Smooth muscle cell (in vitro differentiated cells): ENCODE data around the gene SFXN5. TPM values are rescaled to one million over a fixed set of nuclear protein-coding genes. Genes with fewer than 3 reads are reported as not detected.

ENCODE experiments used
- DNase-seq: peaks from one replicate; lab custom pipeline; 2025; ENCODE audit not compliant: unreplicated experiment; lab: John Stamatoyannopoulos, UW
- H2AFZ ChIP-seq: fragments of 200-600 bp; sonication (generic); 2 replicates; pipeline ENCODE4 v1.6.0; 2016; ENCODE audit warnings: antibody characterized with exemption, low read depth, mild to moderate bottlenecking
- H3F3A ChIP-seq: fragments of 200-600 bp; sonication (generic); 2 replicates; pipeline ENCODE4 v1.6.0; 2017; ENCODE audit warnings: antibody characterized with exemption, low read depth
- H3K27ac ChIP-seq: fragments of 200-600 bp; sonication (generic); 2 replicates; pipeline ENCODE4 v1.5.1; 2016; ENCODE audit warnings: low read depth, mild to moderate bottlenecking
- H3K27me3 ChIP-seq: fragments of 200-600 bp; sonication (generic); 2 replicates; pipeline ENCODE4 v1.6.1; 2016; ENCODE audit warnings: low read depth, mild to moderate bottlenecking
- H3K36me3 ChIP-seq: fragments of 200-600 bp; sonication (generic); 2 replicates; pipeline ENCODE4 v1.5.1; 2016; ENCODE audit warnings: low read depth
- H3K4me1 ChIP-seq: fragments of 200-600 bp; sonication (generic); 2 replicates; pipeline ENCODE4 v1.5.1; 2016; ENCODE audit warnings: low read depth
- H3K4me2 ChIP-seq: fragments of 200-600 bp; sonication (generic); 2 replicates; pipeline ENCODE4 v1.6.0; 2016; ENCODE audit warnings: mild to moderate bottlenecking
- H3K4me3 ChIP-seq: fragments of 200-600 bp; sonication (generic); 2 replicates; pipeline ENCODE4 v1.5.1; 2016; ENCODE audit warnings: mild to moderate bottlenecking
- H3K79me2 ChIP-seq: fragments of 200-600 bp; sonication (generic); 2 replicates; pipeline ENCODE4 v1.6.0; 2016; ENCODE audit warnings: low read depth, mild to moderate bottlenecking
- H3K9ac ChIP-seq: fragments of 200-600 bp; sonication (generic); 2 replicates; pipeline ENCODE4 v1.6.0; 2016; ENCODE audit warnings: low read depth
- H3K9me3 ChIP-seq: fragments of 200-600 bp; sonication (generic); replicated peaks from 2 replicates; pipeline ENCODE4 v1.5.1; 2016; ENCODE audit warnings: low read depth
- H4K20me1 ChIP-seq: fragments of 200-600 bp; sonication (generic); 2 replicates; pipeline ENCODE4 v1.6.0; 2016; ENCODE audit warnings: low read depth
- CTCF ChIP-seq: fragments of 200-600 bp; sonication (generic); IDR thresholded peaks from 2 replicates; pipeline ENCODE4 v1.5.1; 2017; ENCODE audit warnings: borderline replicate concordance, mild to moderate bottlenecking, antibody characterized with exemption; ENCODE audit not compliant: insufficient read depth, poor library complexity, severe bottlenecking
- WGBS: methylation state at CpG from one replicate; pipeline ENCODE4 v1.1.7; 2016; ENCODE audit warnings: low lambda C conversion rate; 5-methylcytosine and 5-hydroxymethylcytosine counted together
- polyA plus RNA-seq: library from polyadenylated mRNA; unstranded; fragments of >200 nt; fragmentation: Nextera tagmentation; extraction: Ambion mirVana; gene quantifications from 2 replicates; pipeline ENCODE4 v1.2.1, GENCODE V29; 2016
- total RNA-seq: library from RNA; depleted of rRNA; stranded (reverse); fragments of >200 nt; gene quantifications from 2 replicates; pipeline ENCODE4 v1.2.3, GENCODE V29; 2014

SFXN5 gene
- total and polyA plus RNA-seq, 2 experiments from 2014 or later: 6.9 to 8.3 TPM

- no peaks in the 10 kb centered on the region for H3K27me3 ChIP-seq
- no peaks in the 10 kb centered on the region for H3F3A ChIP-seq
- H3K27ac ChIP-seq: no peak overlapping the region
- peaks cover 5% of the 10 kb centered on the region for H4K20me1 ChIP-seq
- WGBS: 75% methylated on average over 8 of the region's 8 CpGs
- no peak for DNase-seq
- H3K9ac ChIP-seq: no peak overlapping the region
- H3K79me2 ChIP-seq: peaks cover 8% of the 10 kb centered on the region
- no peaks in the 10 kb centered on the region for H3K9me3 ChIP-seq
- no peak overlapping the region for H3K4me2 ChIP-seq
- no peaks in the 10 kb centered on the region for H3K36me3 ChIP-seq
- no peak overlapping the region for H3K4me3 ChIP-seq
- no peak for TF ChIP-seq CTCF
- H2AFZ ChIP-seq: no peak overlapping the region
- H3K4me1 ChIP-seq: peaks cover 9% of the 10 kb centered on the region
Measured at GRCh38 chr2:73116182-73116960, 44.9 kb upstream of the SFXN5 start.

- H3K27ac ChIP-seq: peak overlapping the region; percentile 95
- H3K36me3 ChIP-seq: no peaks in the 10 kb centered on the region
- no peaks in the 10 kb centered on the region for H3K27me3 ChIP-seq
- no peak for DNase-seq
- no peak overlapping the region for H3K9ac ChIP-seq
- TF ChIP-seq CTCF: no peak
- H3K4me2 ChIP-seq: no peak overlapping the region
- H3K79me2 ChIP-seq: peaks cover 28% of the 10 kb centered on the region
- no peak overlapping the region for H2AFZ ChIP-seq
- peaks cover 17% of the 10 kb centered on the region for H3K4me1 ChIP-seq
- H4K20me1 ChIP-seq: peaks cover 25% of the 10 kb centered on the region
- 92% methylated on average over 4 of the region's 4 CpGs for WGBS
- H3K4me3 ChIP-seq: no peak overlapping the region
- no peaks in the 10 kb centered on the region for H3F3A ChIP-seq
- H3K9me3 ChIP-seq: no peaks in the 10 kb centered on the region
Measured at GRCh38 chr2:73114273-73114867, 42.9 kb upstream of the SFXN5 start.

GRCh38 chr2:73112913-73113854 lies 41.7 kb upstream of the SFXN5 start, which contains the start of gene RAB11FIP5:
Gene RAB11FIP5 (minus strand): TSS chr2:73112948. CDS start chr2:73112777, 171 bp downstream.
- no peaks in the 10 kb centered on the region for H3K9me3 ChIP-seq
- peak; percentile 78 for DNase-seq
- peak within 1 kb of the TSS; percentile 95 for H3K27ac ChIP-seq
- peaks cover 37% of the 10 kb centered on the region for H4K20me1 ChIP-seq
- peak; percentile 2 for TF ChIP-seq CTCF
- H3K4me1 ChIP-seq: peaks cover 17% of the 10 kb centered on the region
- peak within 1 kb of the TSS; percentile 95 for H2AFZ ChIP-seq
- no peaks in the 10 kb centered on the region for H3K27me3 ChIP-seq
- peak within 1 kb of the TSS; percentile 67 for H3K4me3 ChIP-seq
- H3K36me3 ChIP-seq: no peaks in the 10 kb centered on the region
- peak within 1 kb of the TSS; percentile 93 for H3K9ac ChIP-seq
- H3F3A ChIP-seq: no peaks in the 10 kb centered on the region
- WGBS: 3% methylated on average over 55 of the region's 93 CpGs
- H3K79me2 ChIP-seq: peaks cover 40% of the 10 kb centered on the region
- H3K4me2 ChIP-seq: peak within 1 kb of the TSS; percentile 93
